GM23338 (cell line): ENCODE data around the gene ASS1. TPM values are rescaled to one million over a fixed set of nuclear protein-coding genes. Genes with fewer than 3 reads are reported as not detected.

Experiments used
- ATAC-seq: fragments of 200-7000 bp; cut with Tn5 transposase; 3 replicates; pipeline ENCODE4 v1.9.1; 2020
- DNase-seq: peaks from one replicate; pipeline ENCODE4 v3.0.0-alpha.2; 2015; ENCODE audit warnings: low spot score
- H2AFZ ChIP-seq: fragments of 200-600 bp; sonication (generic); 2 replicates; pipeline ENCODE4 v1.8.0; 2016; ENCODE audit warnings: antibody characterized with exemption, mild to moderate bottlenecking, moderate library complexity
- H3F3A ChIP-seq: fragments of 200-600 bp; sonication (generic); replicated peaks from 2 replicates; pipeline ENCODE4 v1.8.0; 2017; ENCODE audit warnings: antibody characterized with exemption, mixed run types, low read depth
- H3K27ac ChIP-seq: fragments of 200-600 bp; sonication (generic); 2 replicates; pipeline ENCODE4 v1.6.1; 2016; ENCODE audit warnings: low read depth
- H3K27me3 ChIP-seq: fragments of 200-600 bp; sonication (generic); 2 replicates; pipeline ENCODE4 v1.8.0; 2016; ENCODE audit warnings: mild to moderate bottlenecking, mixed run types, moderate library complexity; ENCODE audit not compliant: insufficient read depth
- H3K36me3 ChIP-seq: fragments of 200-600 bp; sonication (generic); 2 replicates; pipeline ENCODE4 v1.8.0; 2016; ENCODE audit warnings: mild to moderate bottlenecking; ENCODE audit not compliant: insufficient read depth
- H3K4me1 ChIP-seq: fragments of 200-600 bp; sonication (generic); 2 replicates; pipeline ENCODE4 v1.8.0; 2016; ENCODE audit warnings: mild to moderate bottlenecking, moderate library complexity; ENCODE audit not compliant: insufficient read depth
- H3K4me2 ChIP-seq: fragments of 200-600 bp; sonication (generic); 2 replicates; pipeline ENCODE4 v1.7.1; 2017; ENCODE audit warnings: mixed run types
- H3K4me3 ChIP-seq: fragments of 200-600 bp; sonication (generic); 2 replicates; pipeline ENCODE4 v1.6.1; 2016; ENCODE audit warnings: mixed run types
- H3K79me2 ChIP-seq: fragments of 200-600 bp; sonication (generic); replicated peaks from 2 replicates; pipeline ENCODE4 v1.8.0; 2017; ENCODE audit warnings: mild to moderate bottlenecking; ENCODE audit not compliant: insufficient read depth
- H3K9me2 ChIP-seq: fragments of 200-600 bp; sonication (generic); 2 replicates; pipeline ENCODE4 v1.8.0; 2017; ENCODE audit not compliant: insufficient read depth
- H4K20me1 ChIP-seq: fragments of 200-600 bp; sonication (generic); replicated peaks from 2 replicates; pipeline ENCODE4 v1.8.0; 2017; ENCODE audit warnings: mild to moderate bottlenecking; ENCODE audit not compliant: insufficient read depth
- H3K27ac Mint-ChIP-seq: 2 replicates; pipeline ENCODE4 v1.8.0; 2020; ENCODE audit warnings: inconsistent platforms, mild to moderate bottlenecking, moderate library complexity, mixed read lengths
- H3K27me3 Mint-ChIP-seq: 3 replicates; pipeline ENCODE4 v1.8.0; 2022; ENCODE audit warnings: low read depth, mild to moderate bottlenecking, moderate library complexity, mixed read lengths, inconsistent platforms; ENCODE audit not compliant: insufficient read depth, poor library complexity
- H3K36me3 Mint-ChIP-seq: 3 replicates; pipeline ENCODE4 v1.8.0; 2021; ENCODE audit warnings: low read depth, mild to moderate bottlenecking, inconsistent platforms, moderate library complexity, mixed read lengths
- H3K4me1 Mint-ChIP-seq: 3 replicates; pipeline ENCODE4 v1.8.0; 2020; ENCODE audit warnings: mild to moderate bottlenecking, inconsistent platforms, mixed read lengths
- H3K4me3 Mint-ChIP-seq: 3 replicates; pipeline ENCODE4 v1.8.0; 2021; ENCODE audit warnings: moderate library complexity, mild to moderate bottlenecking, inconsistent platforms, mixed read lengths
- H3K9me3 Mint-ChIP-seq: 3 replicates; pipeline ENCODE4 v1.8.0; 2020; ENCODE audit warnings: moderate library complexity, mild to moderate bottlenecking, inconsistent platforms, mixed read lengths
- CREB1 ChIP-seq: fragments of 250-450 bp; sonication (Bioruptor Pico); IDR thresholded peaks from 2 replicates; pipeline ENCODE4 v1.5.0; 2020; ENCODE audit warnings: low read depth, mild to moderate bottlenecking, moderate library complexity
- EZH2 ChIP-seq: fragments of 200-600 bp; sonication (generic); IDR thresholded peaks from one replicate; pipeline ENCODE4 v1.8.0; 2017; ENCODE audit warnings: antibody characterized with exemption, mild to moderate bottlenecking, low read depth; ENCODE audit not compliant: unreplicated experiment
- EZH2phosphoT487 ChIP-seq: fragments of 200-600 bp; sonication (generic); IDR thresholded peaks from one replicate; pipeline ENCODE4 v1.8.1; 2018; ENCODE audit warnings: antibody characterized with exemption; ENCODE audit not compliant: unreplicated experiment
- NANOG ChIP-seq: IDR thresholded peaks from 2 replicates; pipeline ENCODE4 v1.6.1; 2016; ENCODE audit warnings: antibody characterized with exemption, borderline replicate concordance
- POLR2AphosphoS5 ChIP-seq: IDR thresholded peaks from 2 replicates; pipeline ENCODE4 v1.6.1; 2016; ENCODE audit warnings: antibody characterized with exemption, low read depth
- ZNF114 ChIP-seq: fragments of 250-450 bp; sonication (Bioruptor Pico); IDR thresholded peaks from 2 replicates; pipeline ENCODE4 v1.5.0; 2020; ENCODE audit warnings: mild to moderate bottlenecking, moderate library complexity
- ZNF331 ChIP-seq: fragments of 250-450 bp; sonication (Bioruptor Pico); IDR thresholded peaks from 2 replicates; pipeline ENCODE4 v1.5.0; 2020; ENCODE audit warnings: low read depth, mild to moderate bottlenecking, moderate library complexity
- polyA plus RNA-seq: library from polyadenylated mRNA; unstranded; fragments of >200 nt; fragmentation: Nextera tagmentation; extraction: Ambion mirVana; gene quantifications from 2 replicates; pipeline ENCODE4 v1.2.1, GENCODE V29; 2016
- total RNA-seq: library from RNA; depleted of rRNA; stranded (reverse); fragments of >200 nt; shearing (Covaris generic); gene quantifications from 2 replicates; pipeline ENCODE4 v1.2.3, GENCODE V29; 2014
- TF ChIP-seq, protein P1 (sequence below), 2 experiments: fragments of 200-600 bp in 1 of 2; sonication (generic) in 1 of 2; conservative IDR thresholded peaks; 2 replicates each; pipeline versions ENCODE4 v1.5.1 to v1.6.1; 2016 to 2017; ENCODE audit warnings: antibody characterized with exemption in 2 of 2, low read depth in 2 of 2, mild to moderate bottlenecking in 2 of 2, moderate library complexity in 1 of 2
- TF ChIP-seq, protein P2 (sequence below): IDR thresholded peaks from 2 replicates; pipeline ENCODE4 v1.6.1; 2016; ENCODE audit warnings: antibody characterized with exemption

ASS1 gene
- total and polyA plus RNA-seq, 2 experiments from 2014 or later = 65.8 to 103 TPM

- Histone ChIP-seq H3K27me3 (no peaks in the 10 kb centered on the region), H2AFZ (no peak overlapping the region), H4K20me1 (no peaks in the 10 kb centered on the region), H3K9me2 (no peaks in the 10 kb centered on the region), H3K36me3 (no peaks in the 10 kb centered on the region), H3F3A (no peaks in the 10 kb centered on the region), H3K4me2 (no peak overlapping the region), H3K4me1 (no peaks in the 10 kb centered on the region), H3K79me2 (no peaks in the 10 kb centered on the region), H3K27ac (no peak overlapping the region), H3K4me3 (no peak overlapping the region)
- 0 out of 3 replicates have a peak, but pooled peaks cover 2% of the 10 kb centered on the region for H3K4me1 Mint-ChIP-seq
- peaks cover 8% of the 10 kb centered on the region for H3K27me3 Mint-ChIP-seq
- peaks cover 8% of the 10 kb centered on the region for H3K36me3 Mint-ChIP-seq
- TF ChIP-seq EZH2 (no peak), ZNF331 (CRISPR knock-in tag) (no peak), CREB1 (CRISPR knock-in tag) (no peak), EZH2phosphoT487 (no peak)
- TF ChIP-seq, protein P1, sequence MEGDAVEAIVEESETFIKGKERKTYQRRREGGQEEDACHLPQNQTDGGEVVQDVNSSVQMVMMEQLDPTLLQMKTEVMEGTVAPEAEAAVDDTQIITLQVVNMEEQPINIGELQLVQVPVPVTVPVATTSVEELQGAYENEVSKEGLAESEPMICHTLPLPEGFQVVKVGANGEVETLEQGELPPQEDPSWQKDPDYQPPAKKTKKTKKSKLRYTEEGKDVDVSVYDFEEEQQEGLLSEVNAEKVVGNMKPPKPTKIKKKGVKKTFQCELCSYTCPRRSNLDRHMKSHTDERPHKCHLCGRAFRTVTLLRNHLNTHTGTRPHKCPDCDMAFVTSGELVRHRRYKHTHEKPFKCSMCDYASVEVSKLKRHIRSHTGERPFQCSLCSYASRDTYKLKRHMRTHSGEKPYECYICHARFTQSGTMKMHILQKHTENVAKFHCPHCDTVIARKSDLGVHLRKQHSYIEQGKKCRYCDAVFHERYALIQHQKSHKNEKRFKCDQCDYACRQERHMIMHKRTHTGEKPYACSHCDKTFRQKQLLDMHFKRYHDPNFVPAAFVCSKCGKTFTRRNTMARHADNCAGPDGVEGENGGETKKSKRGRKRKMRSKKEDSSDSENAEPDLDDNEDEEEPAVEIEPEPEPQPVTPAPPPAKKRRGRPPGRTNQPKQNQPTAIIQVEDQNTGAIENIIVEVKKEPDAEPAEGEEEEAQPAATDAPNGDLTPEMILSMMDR (conservative IDR thresholded peaks at IDR 0.05; ENCODE audit: low read depth in 2 of 2) = no peak
- DNase-seq (no peak), ATAC-seq (no peak)
- H3K4me3 Mint-ChIP-seq = no peak overlapping the region
- H3K9me3 Mint-ChIP-seq = no peaks in the 10 kb centered on the region; the same call in 1 of the 3 replicates
- no peak overlapping the region for H3K27ac Mint-ChIP-seq
Measured at GRCh38 chr9:130414081-130414731, 30.6 kb upstream of the ASS1 start.

DNA sequence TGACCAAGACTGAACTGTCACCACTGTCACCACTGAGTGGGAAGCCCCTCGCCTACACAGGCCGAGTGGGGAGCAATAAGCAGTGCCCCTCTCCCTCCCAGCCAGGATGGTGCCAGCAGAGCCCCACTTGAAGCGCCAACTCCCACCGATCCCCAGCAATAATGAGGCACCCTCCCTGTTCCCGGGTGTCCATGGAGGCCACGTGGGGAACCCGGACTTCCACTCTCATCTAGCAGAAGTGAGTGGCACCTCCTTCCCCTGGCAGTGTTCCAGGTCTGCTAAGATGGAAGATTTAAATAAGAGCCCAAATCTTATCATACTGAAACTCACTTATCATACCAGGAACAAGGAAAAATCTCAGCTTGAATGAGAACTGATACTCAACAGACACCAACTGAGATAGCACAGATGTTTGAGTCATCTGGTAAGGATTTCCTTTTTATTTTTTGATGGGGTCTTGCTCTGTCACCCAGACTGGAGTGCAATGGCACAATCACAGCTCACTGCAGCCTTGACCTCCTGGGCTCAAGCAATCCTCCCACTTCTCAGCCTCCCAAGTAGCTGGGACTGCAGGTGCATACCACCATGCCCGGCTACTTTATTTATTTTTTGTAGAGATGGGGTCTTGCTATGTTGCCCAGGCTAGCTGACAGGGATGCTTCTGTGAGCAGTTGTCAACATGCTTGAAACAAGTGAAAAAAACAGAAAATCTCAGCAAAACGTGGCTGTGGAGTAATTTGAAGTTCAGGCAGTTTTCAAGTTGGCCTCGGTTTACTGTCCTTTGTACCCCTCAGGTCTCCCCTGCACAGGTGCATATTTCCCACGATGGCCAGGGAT, 29.6 kb upstream of the ASS1 start:
- Histone ChIP-seq H2AFZ (no peak overlapping the region), H3K27me3 (no peaks in the 10 kb centered on the region), H3K79me2 (no peaks in the 10 kb centered on the region), H4K20me1 (no peaks in the 10 kb centered on the region), H3K4me1 (no peaks in the 10 kb centered on the region), H3K4me2 (no peak overlapping the region), H3K27ac (no peak overlapping the region), H3K36me3 (no peaks in the 10 kb centered on the region), H3K4me3 (no peak overlapping the region), H3K9me2 (no peaks in the 10 kb centered on the region), H3F3A (no peaks in the 10 kb centered on the region)
- ATAC-seq = no peak
- peaks cover 15% of the 10 kb centered on the region for H3K36me3 Mint-ChIP-seq
- DNase-seq = no peak
- peaks cover 8% of the 10 kb centered on the region for H3K27me3 Mint-ChIP-seq
- H3K4me1 Mint-ChIP-seq = 0 out of 3 replicates have a peak, but pooled peaks cover 2% of the 10 kb centered on the region
- peaks cover 4% of the 10 kb centered on the region for H3K9me3 Mint-ChIP-seq
- no peak overlapping the region for H3K27ac Mint-ChIP-seq
- H3K4me3 Mint-ChIP-seq = no peak overlapping the region
- no peak for TF ChIP-seq NANOG
- no peak for TF ChIP-seq POLR2AphosphoS5
- TF ChIP-seq EZH2 = no peak
- no peak for TF ChIP-seq ZNF331 (CRISPR knock-in tag)
- TF ChIP-seq, protein P1 (conservative IDR thresholded peaks at IDR 0.05; ENCODE audit: low read depth in 2 of 2) = no peak
- TF ChIP-seq ZNF114 (CRISPR knock-in tag) = no peak
- no peak for TF ChIP-seq CREB1 (CRISPR knock-in tag)
- TF ChIP-seq, protein P2, sequence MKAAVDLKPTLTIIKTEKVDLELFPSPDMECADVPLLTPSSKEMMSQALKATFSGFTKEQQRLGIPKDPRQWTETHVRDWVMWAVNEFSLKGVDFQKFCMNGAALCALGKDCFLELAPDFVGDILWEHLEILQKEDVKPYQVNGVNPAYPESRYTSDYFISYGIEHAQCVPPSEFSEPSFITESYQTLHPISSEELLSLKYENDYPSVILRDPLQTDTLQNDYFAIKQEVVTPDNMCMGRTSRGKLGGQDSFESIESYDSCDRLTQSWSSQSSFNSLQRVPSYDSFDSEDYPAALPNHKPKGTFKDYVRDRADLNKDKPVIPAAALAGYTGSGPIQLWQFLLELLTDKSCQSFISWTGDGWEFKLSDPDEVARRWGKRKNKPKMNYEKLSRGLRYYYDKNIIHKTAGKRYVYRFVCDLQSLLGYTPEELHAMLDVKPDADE = no peak
